HEK293 (cell line): Measurements from ENCODE around the gene TPH2.

Experiments
- CTCF ChIA-PET: fragments of 350-600 bp; formaldehyde crosslinking; extraction: SDS; loops from one replicate; lab custom pipeline; 2021; ENCODE audit warnings: antibody characterized with exemption; lab: Yijun Ruan, JAX
- POLR2A ChIA-PET: fragments of 300-600 bp; formaldehyde crosslinking; extraction: SDS; loops from one replicate; lab custom pipeline; 2020; ENCODE audit warnings: antibody characterized with exemption, inconsistent platforms; lab: Yijun Ruan, JAX
- H3K27ac ChIP-seq: fragments of 200-500 bp; sonication (Bioruptor generic); 2 replicates; pipeline ENCODE4 v1.5.1; 2014; ENCODE audit warnings: low read depth, low read length, control low read depth, inconsistent platforms; ENCODE audit errors: extremely low read depth
- H3K36me3 ChIP-seq, 2 experiments: fragments of 200-500 bp in 1 of 2; sonication (Bioruptor generic) in 1 of 2; 1 replicate in 1 of 2; 2 replicates in 1 of 2; pipeline ENCODE4 v1.5.1; 2014 to 2017; ENCODE audit warnings: inconsistent platforms in 2 of 2, low read length in 2 of 2; ENCODE audit not compliant: control insufficient read depth in 2 of 2, insufficient read depth in 1 of 2
- H3K4me1 ChIP-seq: fragments of 200-500 bp; sonication (Bioruptor generic); 2 replicates; pipeline ENCODE4 v1.5.1; 2014; ENCODE audit warnings: mild to moderate bottlenecking, low read length, inconsistent platforms; ENCODE audit not compliant: control insufficient read depth, insufficient read depth
- H3K4me3 ChIP-seq: 2 replicates; pipeline ENCODE4 v1.5.1; 2011; ENCODE audit warnings: low read depth, mild to moderate bottlenecking, control low read depth, low read length, moderate library complexity
- H3K9me3 ChIP-seq: fragments of 200-500 bp; sonication (Bioruptor generic); 2 replicates; pipeline ENCODE4 v1.5.1; 2014; ENCODE audit warnings: low read depth, low read length, inconsistent platforms; ENCODE audit not compliant: control insufficient read depth, insufficient read depth
- ATF2 ChIP-seq: fragments of 450-650 bp; formaldehyde crosslinking; IDR thresholded peaks from 2 replicates; pipeline ENCODE4 v1.5.1; 2016; ENCODE audit warnings: missing biosample characterization, missing genetic modification characterization, low read depth
- BCL11B ChIP-seq: fragments of 450-650 bp; formaldehyde crosslinking; IDR thresholded peaks from 2 replicates; pipeline ENCODE4 v1.5.1; 2016; ENCODE audit warnings: low read depth, missing biosample characterization, missing genetic modification characterization
- HOXC10 ChIP-seq: sonication (generic); formaldehyde crosslinking; IDR thresholded peaks from 2 replicates; pipeline ENCODE4 v1.8.1; 2023; ENCODE audit warnings: mild to moderate bottlenecking, missing genetic modification reagents
- INSM2 ChIP-seq: fragments of 450-650 bp; formaldehyde crosslinking; IDR thresholded peaks from 2 replicates; pipeline ENCODE4 v1.5.1; 2016; ENCODE audit warnings: missing biosample characterization, missing genetic modification characterization
- MEIS1 ChIP-seq: sonication (generic); formaldehyde crosslinking; IDR thresholded peaks from 2 replicates; pipeline ENCODE4 v1.8.1; 2022; ENCODE audit warnings: missing genetic modification reagents, mild to moderate bottlenecking, borderline replicate concordance
- MYNN ChIP-seq: fragments of 450-650 bp; formaldehyde crosslinking; IDR thresholded peaks from 2 replicates; pipeline ENCODE4 v1.5.1; 2016; ENCODE audit warnings: missing biosample characterization, missing genetic modification characterization, borderline replicate concordance
- RBAK ChIP-seq: fragments of 450-650 bp; formaldehyde crosslinking; IDR thresholded peaks from 2 replicates; pipeline ENCODE4 v1.5.1; 2016; ENCODE audit warnings: missing biosample characterization, missing genetic modification characterization
- YY1 ChIP-seq: fragments of 450-650 bp; formaldehyde crosslinking; IDR thresholded peaks from 2 replicates; pipeline ENCODE4 v1.5.1; 2018; ENCODE audit warnings: missing biosample characterization, missing genetic modification characterization
- ZBTB1 ChIP-seq: fragments of 450-650 bp; formaldehyde crosslinking; IDR thresholded peaks from 2 replicates; pipeline ENCODE4 v1.5.1; 2016; ENCODE audit warnings: missing biosample characterization, missing genetic modification characterization
- ZBTB49 ChIP-seq: fragments of 450-650 bp; formaldehyde crosslinking; IDR thresholded peaks from 2 replicates; pipeline ENCODE4 v1.5.1; 2016; ENCODE audit warnings: missing biosample characterization, missing genetic modification characterization, low read depth
- ZBTB6 ChIP-seq: fragments of 450-650 bp; formaldehyde crosslinking; IDR thresholded peaks from 2 replicates; pipeline ENCODE4 v1.5.1; 2017; ENCODE audit warnings: missing biosample characterization, missing genetic modification characterization
- ZNF140 ChIP-seq: fragments of 450-650 bp; formaldehyde crosslinking; IDR thresholded peaks from 2 replicates; pipeline ENCODE4 v1.5.1; 2016; ENCODE audit warnings: missing biosample characterization, missing genetic modification characterization
- ZNF280C ChIP-seq: fragments of 450-650 bp; formaldehyde crosslinking; IDR thresholded peaks from 2 replicates; pipeline ENCODE4 v1.5.1; 2016; ENCODE audit warnings: missing biosample characterization, missing genetic modification characterization
- ZNF335 ChIP-seq: fragments of 450-650 bp; formaldehyde crosslinking; conservative IDR thresholded peaks from 2 replicates; pipeline ENCODE4 v1.5.1; 2016; ENCODE audit warnings: missing biosample characterization, missing genetic modification characterization
- ZNF416 ChIP-seq: fragments of 450-650 bp; formaldehyde crosslinking; IDR thresholded peaks from 2 replicates; pipeline ENCODE4 v1.5.1; 2016; ENCODE audit warnings: missing biosample characterization, missing genetic modification characterization
- ZNF48 ChIP-seq: fragments of 450-650 bp; formaldehyde crosslinking; IDR thresholded peaks from 2 replicates; pipeline ENCODE4 v1.5.1; 2016; ENCODE audit warnings: missing biosample characterization, missing genetic modification characterization
- ZNF514 ChIP-seq: fragments of 450-650 bp; formaldehyde crosslinking; IDR thresholded peaks from 2 replicates; pipeline ENCODE4 v1.5.1; 2016; ENCODE audit warnings: missing biosample characterization, missing genetic modification characterization
- ZNF707 ChIP-seq: fragments of 450-650 bp; formaldehyde crosslinking; IDR thresholded peaks from 2 replicates; pipeline ENCODE4 v1.5.1; 2016; ENCODE audit warnings: missing biosample characterization, missing genetic modification characterization
- ZNF837 ChIP-seq: fragments of 450-650 bp; formaldehyde crosslinking; IDR thresholded peaks from 2 replicates; pipeline ENCODE4 v1.5.1; 2016; ENCODE audit warnings: missing biosample characterization, missing genetic modification characterization

TPH2 gene

GRCh38 chr12:71945121-71945520 lies 6.5 kb downstream of the TPH2 start (continued):
- no peak for TF ChIP-seq INSM2 (tag by site-specific recombination)
- TF ChIP-seq ZBTB6 (tag by site-specific recombination): no peak
- TF ChIP-seq ZNF335 (tag by site-specific recombination): no peak
- no peak for TF ChIP-seq ZBTB1 (tag by site-specific recombination)
- no peak for TF ChIP-seq ZNF707 (tag by site-specific recombination)
- TF ChIP-seq MEIS1 (CRISPR knock-in tag): no peak

GRCh38 chr12:71945883-71946282 lies 7.2 kb downstream of the TPH2 start:
- POLR2A ChIA-PET: no interaction called here
- Histone ChIP-seq H3K4me3 (no peak overlapping the region), H3K4me1 (no peaks in the 10 kb centered on the region), H3K9me3 (no peaks in the 10 kb centered on the region), H3K36me3 (no peaks in the 10 kb centered on the region), H3K27ac (no peak overlapping the region)
- no peak for TF ChIP-seq HOXC10 (CRISPR knock-in tag)
- TF ChIP-seq ATF2 (tag by site-specific recombination): no peak
- TF ChIP-seq ZNF416: no peak
- no peak for TF ChIP-seq ZBTB49 (tag by site-specific recombination)
- no peak for TF ChIP-seq MYNN (tag by site-specific recombination)
- no peak for TF ChIP-seq ZNF280C (tag by site-specific recombination)
- TF ChIP-seq ZNF140 (tag by site-specific recombination): no peak
- CTCF ChIA-PET: no interaction called here

GRCh38 chr12:71947645-71948105 lies 9.0 kb downstream of the TPH2 start:
- Histone ChIP-seq H3K4me3 (no peak overlapping the region), H3K27ac (no peak overlapping the region), H3K4me1 (no peaks in the 10 kb centered on the region), H3K9me3 (no peaks in the 10 kb centered on the region), H3K36me3 (no peaks in the 10 kb centered on the region)
- CTCF ChIA-PET: interaction anchor here (0.6 kb wide), 1 partner anchor 9 kb away, joined by 3 read pairs; the partner anchor contains the start of gene TPH2
- TF ChIP-seq BCL11B (tag by site-specific recombination): no peak
- no peak for TF ChIP-seq ZNF48 (tag by site-specific recombination)
- no peak for TF ChIP-seq YY1 (tag by site-specific recombination)
- no peak for TF ChIP-seq ZBTB1 (tag by site-specific recombination)
- TF ChIP-seq ZNF837 (tag by site-specific recombination): no peak
- no peak for TF ChIP-seq ZNF514
- no peak for TF ChIP-seq RBAK (tag by site-specific recombination)
- POLR2A ChIA-PET: no interaction called here
